HG03354 (cell line): ENCODE measurements around the gene PRR35.

Source experiments
- ATAC-seq: cut with Tn5 transposase; IDR thresholded peaks from one replicate; pipeline ENCODE4 v1.9.1; 2021; ENCODE audit warnings: mild to moderate bottlenecking; ENCODE audit not compliant: unreplicated experiment, poor library complexity, severe bottlenecking

Gene PRR35

GRCh38 chr16:527015-527903 is 32.9 kb upstream of the PRR35 start, which contains the start of gene CAPN15:
Gene CAPN15 (plus strand): TSS chr16:527712. CDS start chr16:546839, 19,127 bp downstream.
- ATAC-seq: peak; percentile 74

GRCh38 chr16:528111-529011 is 31.8 kb upstream of the PRR35 start:
- peak; percentile 11 for ATAC-seq

GRCh38 chr16:529012-529575 is 31.1 kb upstream of the PRR35 start:
- no peak for ATAC-seq

- ATAC-seq: no peak
Measured at GRCh38 chr16:530111-530817, 29.9 kb upstream of the PRR35 start.

- no peak for ATAC-seq
Measured at GRCh38 chr16:531494-532125, 28.6 kb upstream of the PRR35 start.

- no peak for ATAC-seq
Measured at GRCh38 chr16:533391-534123, 26.6 kb upstream of the PRR35 start.

- ATAC-seq: no peak
Measured at GRCh38 chr16:534135-534534, 26.1 kb upstream of the PRR35 start.

- no peak for ATAC-seq
Measured at GRCh38 chr16:534856-535445, 25.2 kb upstream of the PRR35 start.

- ATAC-seq: no peak
Measured at GRCh38 chr16:535446-536405, 24.5 kb upstream of the PRR35 start.

GRCh38 chr16:536746-537145 is 23.4 kb upstream of the PRR35 start:
- ATAC-seq: no peak

- no peak for ATAC-seq
Measured at GRCh38 chr16:537415-538335, 22.5 kb upstream of the PRR35 start.

GRCh38 chr16:539901-540530 is 20.2 kb upstream of the PRR35 start:
- no peak for ATAC-seq

GRCh38 chr16:540645-541340 is 19.4 kb upstream of the PRR35 start:
- no peak for ATAC-seq

GRCh38 chr16:543301-544164 is 16.7 kb upstream of the PRR35 start:
- no peak for ATAC-seq
